ENCODE measurements around the gene AGBL4. TPM values are rescaled to one million over a fixed set of nuclear protein-coding genes. Genes with fewer than 3 reads are reported as not detected.

The AGBL4 gene
- total RNA-seq, 1 donor from 2014 or later, result under 0.01 TPM

DNA sequence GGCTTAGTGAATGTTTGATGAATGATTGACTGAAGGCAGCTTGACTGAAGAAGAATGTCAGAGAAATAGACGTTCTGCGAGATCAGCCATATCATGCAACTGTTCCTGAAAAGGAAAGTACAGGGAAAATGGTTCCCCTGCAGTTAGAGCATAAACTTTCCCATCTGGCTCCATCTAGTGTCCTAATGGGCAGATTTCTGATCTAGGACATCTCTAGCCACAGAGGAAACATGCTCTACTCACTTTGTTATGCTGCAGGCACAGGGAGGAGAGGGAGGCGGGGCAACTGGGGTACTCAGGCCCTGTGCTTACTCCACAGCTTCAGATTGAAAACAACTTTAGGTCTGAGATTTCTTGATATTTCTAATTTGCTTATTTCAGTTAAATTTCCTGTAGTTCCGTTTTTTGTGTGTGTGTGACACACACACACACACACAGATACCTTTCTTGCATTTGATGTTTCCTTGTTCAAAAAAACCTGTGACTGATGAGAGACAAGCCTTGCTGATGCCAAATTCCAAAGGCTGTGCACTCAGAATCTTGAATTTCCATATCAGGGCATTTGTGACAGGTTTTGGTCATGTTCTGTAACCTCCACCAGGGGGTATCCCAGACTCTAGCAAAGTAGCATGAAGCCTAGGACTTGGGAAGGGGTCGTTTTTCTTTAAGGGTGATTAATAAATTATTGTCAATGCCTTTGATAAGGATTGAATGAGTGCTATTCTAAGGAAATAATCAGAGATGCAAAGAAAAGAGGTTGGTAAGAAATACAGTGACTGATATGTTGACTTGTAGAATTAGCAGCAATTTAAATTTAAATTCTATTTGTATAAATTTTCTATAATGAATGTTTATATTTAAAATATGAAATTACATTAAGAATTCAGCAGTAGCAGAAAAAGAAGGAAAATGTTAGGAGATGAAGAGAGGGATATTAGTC, 1107.4 kb downstream of the AGBL4 start:
- Histone ChIP-seq H3K27me3 (ENCODE audit: control insufficient read depth in 3 of 3, insufficient read depth in 3 of 3, low read length in 3 of 3) (no peaks in the 10 kb centered on the region), H3K36me3 (ENCODE audit: control insufficient read depth in 3 of 3, insufficient read depth in 3 of 3, low read length in 3 of 3) (no peaks in the 10 kb centered on the region), H3K9me3 (ENCODE audit: control insufficient read depth in 3 of 3, low read length in 3 of 3) (no peaks in the 10 kb centered on the region), H3K9ac (ENCODE audit: low read depth in 1 of 3, low read length in 3 of 3) (no peak overlapping the region), H3K4me1 (ENCODE audit: control insufficient read depth in 3 of 3, insufficient read depth in 3 of 3, low read length in 3 of 3) (peaks cover 0 to 3% (median 0%) of the 10 kb centered on the region in 3 donors), H3K4me3 (ENCODE audit: low read length in 3 of 3) (no peak overlapping the region), H3K27ac (ENCODE audit: low read depth, low read length) (no peak overlapping the region)

DNA sequence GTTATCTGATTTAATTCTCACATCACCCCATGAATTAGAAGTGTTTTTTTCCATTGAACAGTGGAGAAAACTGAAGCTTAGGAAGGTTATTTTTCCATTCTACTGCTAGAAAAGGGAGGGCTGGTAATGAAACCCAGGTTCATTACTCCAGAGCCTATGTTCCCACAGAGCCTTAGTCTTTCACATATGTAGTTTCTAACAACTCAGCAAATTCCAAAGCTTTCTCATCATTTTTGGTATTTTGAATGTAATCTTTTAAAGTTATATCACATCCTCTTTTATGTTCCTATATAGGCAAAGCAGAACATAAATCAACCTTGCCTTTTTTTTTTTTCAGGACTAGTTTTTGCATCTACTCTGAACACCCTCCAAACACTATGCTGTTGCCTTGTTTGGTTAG, 1115.1 kb downstream of the AGBL4 start:
- H3K27ac ChIP-seq (ENCODE audit: low read depth, low read length), result no peak overlapping the region

DNA sequence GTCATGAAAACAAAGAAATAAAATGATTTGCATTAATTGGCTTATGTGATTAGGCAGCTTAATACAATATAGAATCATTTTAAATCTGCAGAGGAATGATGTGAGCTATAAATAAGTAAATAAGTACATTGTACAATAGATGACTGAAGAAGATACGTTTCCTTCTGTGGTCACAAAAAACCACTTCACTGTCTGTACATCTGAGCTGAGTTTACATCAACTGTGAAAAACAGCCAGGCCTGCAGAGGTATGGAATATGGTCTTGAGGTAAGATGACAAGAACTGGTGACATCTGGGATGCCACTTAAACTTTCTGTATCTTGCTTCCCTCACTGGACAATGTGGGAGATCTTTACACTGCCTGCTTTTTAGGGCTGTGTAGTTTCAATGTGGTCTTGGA, 1117.0 kb downstream of the AGBL4 start:
- Histone ChIP-seq H3K27ac (ENCODE audit: low read depth, low read length) (no peak overlapping the region), H3K9ac (ENCODE audit: low read depth in 1 of 3, low read length in 3 of 3) (no peak overlapping the region), H3K4me3 (ENCODE audit: low read length in 3 of 3) (no peak overlapping the region), H3K36me3 (ENCODE audit: control insufficient read depth in 3 of 3, insufficient read depth in 3 of 3, low read length in 3 of 3) (no peaks in the 10 kb centered on the region), H3K27me3 (ENCODE audit: control insufficient read depth in 3 of 3, insufficient read depth in 3 of 3, low read length in 3 of 3) (no peaks in the 10 kb centered on the region), H3K4me1 (ENCODE audit: control insufficient read depth in 3 of 3, insufficient read depth in 3 of 3, low read length in 3 of 3) (no peaks in the 10 kb centered on the region), H3K9me3 (ENCODE audit: control insufficient read depth in 3 of 3, low read length in 3 of 3) (no peaks in the 10 kb centered on the region)

More for the DNA sequence above, 1115.1 kb downstream of the AGBL4 start:
- Histone ChIP-seq H3K27me3 (ENCODE audit: control insufficient read depth in 3 of 3, insufficient read depth in 3 of 3, low read length in 3 of 3) (no peaks in the 10 kb centered on the region), H3K9me3 (ENCODE audit: control insufficient read depth in 3 of 3, low read length in 3 of 3) (no peaks in the 10 kb centered on the region), H3K9ac (ENCODE audit: low read depth in 1 of 3, low read length in 3 of 3) (no peak overlapping the region), H3K4me3 (ENCODE audit: low read length in 3 of 3) (no peak overlapping the region), H3K36me3 (ENCODE audit: control insufficient read depth in 3 of 3, insufficient read depth in 3 of 3, low read length in 3 of 3) (no peaks in the 10 kb centered on the region), H3K4me1 (ENCODE audit: control insufficient read depth in 3 of 3, insufficient read depth in 3 of 3, low read length in 3 of 3) (no peaks in the 10 kb centered on the region)

DNA sequence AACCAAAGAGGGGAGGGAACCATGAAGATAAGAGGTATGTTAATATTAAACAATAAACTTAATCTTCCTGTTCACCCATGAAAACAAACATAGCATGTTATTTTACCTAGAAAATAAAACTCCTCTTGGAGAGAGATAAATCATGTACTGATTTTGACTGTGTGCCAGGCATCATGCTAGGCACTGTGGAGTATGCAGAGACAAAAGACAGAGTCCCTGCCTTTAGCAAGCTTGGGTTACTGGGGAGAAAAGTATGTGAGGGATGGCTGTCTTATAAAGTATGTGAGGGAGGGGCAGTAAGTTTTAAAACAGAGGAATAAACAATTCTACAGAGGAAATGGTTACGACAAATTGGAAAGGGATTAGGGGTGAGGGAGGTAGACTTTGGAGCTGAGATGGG, 1117.6 kb downstream of the AGBL4 start:
- Histone ChIP-seq H3K27ac (ENCODE audit: low read depth, low read length) (no peak overlapping the region), H3K4me1 (ENCODE audit: control insufficient read depth in 3 of 3, insufficient read depth in 3 of 3, low read length in 3 of 3) (no peaks in the 10 kb centered on the region), H3K9ac (ENCODE audit: low read depth in 1 of 3, low read length in 3 of 3) (no peak overlapping the region), H3K9me3 (ENCODE audit: control insufficient read depth in 3 of 3, low read length in 3 of 3) (no peaks in the 10 kb centered on the region), H3K27me3 (ENCODE audit: control insufficient read depth in 3 of 3, insufficient read depth in 3 of 3, low read length in 3 of 3) (no peaks in the 10 kb centered on the region), H3K4me3 (ENCODE audit: low read length in 3 of 3) (no peak overlapping the region), H3K36me3 (ENCODE audit: control insufficient read depth in 3 of 3, insufficient read depth in 3 of 3, low read length in 3 of 3) (no peaks in the 10 kb centered on the region)

DNA sequence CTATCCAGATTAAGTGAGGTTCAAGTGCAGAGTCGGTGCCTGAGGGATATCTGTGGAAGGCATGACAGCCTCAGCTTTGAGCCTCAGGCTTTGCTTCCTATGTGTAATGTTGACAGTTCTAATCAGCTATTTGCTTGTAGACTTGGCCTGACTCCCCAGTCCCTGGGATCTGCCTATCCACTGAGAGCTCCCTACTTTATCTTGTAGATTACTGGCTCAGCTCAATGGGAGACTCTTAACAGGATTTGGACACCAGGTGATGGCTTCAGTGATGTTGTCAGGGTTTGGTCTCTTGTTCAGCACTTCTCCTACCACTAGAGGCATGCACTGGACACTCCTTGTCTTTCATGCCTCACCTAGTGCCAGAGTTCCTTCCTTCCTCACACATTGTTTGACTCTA, 1120.5 kb downstream of the AGBL4 start:
- Histone ChIP-seq H3K36me3 (ENCODE audit: control insufficient read depth in 3 of 3, insufficient read depth in 3 of 3, low read length in 3 of 3) (no peaks in the 10 kb centered on the region), H3K27ac (ENCODE audit: low read depth, low read length) (no peak overlapping the region), H3K9ac (ENCODE audit: low read depth in 1 of 3, low read length in 3 of 3) (no peak overlapping the region), H3K4me1 (ENCODE audit: control insufficient read depth in 3 of 3, insufficient read depth in 3 of 3, low read length in 3 of 3) (no peaks in the 10 kb centered on the region), H3K27me3 (ENCODE audit: control insufficient read depth in 3 of 3, insufficient read depth in 3 of 3, low read length in 3 of 3) (no peaks in the 10 kb centered on the region), H3K4me3 (ENCODE audit: low read length in 3 of 3) (no peak overlapping the region), H3K9me3 (ENCODE audit: control insufficient read depth in 3 of 3, low read length in 3 of 3) (no peaks in the 10 kb centered on the region)

DNA sequence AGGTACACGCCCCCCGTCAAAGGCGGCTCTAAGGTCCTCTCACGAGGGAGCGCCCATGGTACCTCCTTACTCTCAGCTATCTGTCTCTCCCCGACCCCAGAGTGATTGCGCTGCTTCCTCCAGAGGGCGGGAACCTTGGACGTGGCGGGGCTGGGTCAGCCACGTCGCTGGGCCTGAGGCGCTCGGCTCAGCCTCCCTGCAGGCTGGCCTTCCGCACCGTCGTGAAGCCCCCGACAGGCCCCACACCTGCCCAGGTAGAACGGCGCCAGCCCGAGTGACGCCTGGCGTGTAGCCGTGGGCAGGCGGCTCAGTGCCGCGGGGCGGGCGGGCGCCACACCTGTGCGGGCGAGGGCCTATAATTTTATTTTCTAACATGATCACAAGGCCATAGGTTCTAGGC, 1124.9 kb downstream of the AGBL4 start:
- no peaks in the 10 kb centered on the region for H3K4me1 ChIP-seq (ENCODE audit: control insufficient read depth in 3 of 3, insufficient read depth in 3 of 3, low read length in 3 of 3)
- H3K9ac ChIP-seq (ENCODE audit: low read depth in 1 of 3, low read length in 3 of 3), result no peak overlapping the region

DNA sequence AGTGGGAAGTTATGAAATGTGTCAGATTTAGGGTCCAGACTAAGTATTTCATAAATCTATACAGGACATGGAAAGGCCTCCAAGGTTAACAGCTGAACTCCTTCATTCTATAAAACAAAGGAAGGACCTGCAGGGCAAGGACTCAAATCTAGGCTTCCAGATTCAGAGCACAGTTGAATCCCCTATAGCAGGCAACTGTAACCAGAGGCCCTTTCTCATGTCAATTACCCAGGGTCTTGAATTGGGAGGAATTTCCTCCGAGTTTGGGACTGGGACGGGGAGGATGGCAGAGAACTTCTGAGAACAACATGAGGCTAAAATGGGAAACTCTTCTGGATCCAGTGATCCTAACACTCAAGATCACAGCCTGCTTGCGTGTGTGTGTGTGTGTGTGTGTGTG, 1134.1 kb downstream of the AGBL4 start:
- Histone ChIP-seq H3K36me3 (ENCODE audit: control insufficient read depth in 3 of 3, insufficient read depth in 3 of 3, low read length in 3 of 3) (no peaks in the 10 kb centered on the region), H3K27ac (ENCODE audit: low read depth, low read length) (no peak overlapping the region), H3K27me3 (ENCODE audit: control insufficient read depth in 3 of 3, insufficient read depth in 3 of 3, low read length in 3 of 3) (no peaks in the 10 kb centered on the region), H3K4me3 (ENCODE audit: low read length in 3 of 3) (no peak overlapping the region), H3K4me1 (ENCODE audit: control insufficient read depth in 3 of 3, insufficient read depth in 3 of 3, low read length in 3 of 3) (no peaks in the 10 kb centered on the region), H3K9ac (ENCODE audit: low read depth in 1 of 3, low read length in 3 of 3) (no peak overlapping the region), H3K9me3 (ENCODE audit: control insufficient read depth in 3 of 3, low read length in 3 of 3) (no peaks in the 10 kb centered on the region)

More for the DNA sequence above, 1124.9 kb downstream of the AGBL4 start:
- H3K27ac ChIP-seq (ENCODE audit: low read depth, low read length), result no peak overlapping the region
- no peak overlapping the region for H3K4me3 ChIP-seq (ENCODE audit: low read length in 3 of 3)
- no peaks in the 10 kb centered on the region for H3K27me3 ChIP-seq (ENCODE audit: control insufficient read depth in 3 of 3, insufficient read depth in 3 of 3, low read length in 3 of 3)
- H3K36me3 ChIP-seq (ENCODE audit: control insufficient read depth in 3 of 3, insufficient read depth in 3 of 3, low read length in 3 of 3), result no peaks in the 10 kb centered on the region
- no peaks in the 10 kb centered on the region for H3K9me3 ChIP-seq (ENCODE audit: control insufficient read depth in 3 of 3, low read length in 3 of 3)

DNA sequence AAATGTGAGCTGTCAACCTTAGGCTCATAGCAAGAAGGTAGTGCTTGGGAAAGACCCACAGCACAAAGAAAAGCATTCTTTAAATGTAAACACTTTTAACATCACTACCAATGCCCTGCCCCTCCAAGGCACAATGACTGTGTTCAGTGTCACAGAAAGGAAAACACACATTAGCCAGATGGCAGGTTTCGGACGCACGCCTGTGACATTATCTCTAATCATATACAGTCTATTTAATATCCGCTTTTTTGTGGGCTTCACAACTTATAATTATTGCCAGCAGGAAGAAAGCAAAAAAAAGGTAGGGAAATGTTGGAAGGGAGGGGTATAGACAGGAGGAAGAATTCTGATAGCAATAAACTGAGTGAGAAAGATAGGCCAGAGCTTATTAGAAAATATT, 1134.7 kb downstream of the AGBL4 start:
- no peak overlapping the region for H3K27ac ChIP-seq (ENCODE audit: low read depth, low read length)
- no peaks in the 10 kb centered on the region for H3K9me3 ChIP-seq (ENCODE audit: control insufficient read depth in 3 of 3, low read length in 3 of 3)
- H3K9ac ChIP-seq (ENCODE audit: low read depth in 1 of 3, low read length in 3 of 3), result no peak overlapping the region
- no peak overlapping the region for H3K4me3 ChIP-seq (ENCODE audit: low read length in 3 of 3)
- H3K36me3 ChIP-seq (ENCODE audit: control insufficient read depth in 3 of 3, insufficient read depth in 3 of 3, low read length in 3 of 3), result no peaks in the 10 kb centered on the region
- no peaks in the 10 kb centered on the region for H3K4me1 ChIP-seq (ENCODE audit: control insufficient read depth in 3 of 3, insufficient read depth in 3 of 3, low read length in 3 of 3)
- H3K27me3 ChIP-seq (ENCODE audit: control insufficient read depth in 3 of 3, insufficient read depth in 3 of 3, low read length in 3 of 3), result no peaks in the 10 kb centered on the region

DNA sequence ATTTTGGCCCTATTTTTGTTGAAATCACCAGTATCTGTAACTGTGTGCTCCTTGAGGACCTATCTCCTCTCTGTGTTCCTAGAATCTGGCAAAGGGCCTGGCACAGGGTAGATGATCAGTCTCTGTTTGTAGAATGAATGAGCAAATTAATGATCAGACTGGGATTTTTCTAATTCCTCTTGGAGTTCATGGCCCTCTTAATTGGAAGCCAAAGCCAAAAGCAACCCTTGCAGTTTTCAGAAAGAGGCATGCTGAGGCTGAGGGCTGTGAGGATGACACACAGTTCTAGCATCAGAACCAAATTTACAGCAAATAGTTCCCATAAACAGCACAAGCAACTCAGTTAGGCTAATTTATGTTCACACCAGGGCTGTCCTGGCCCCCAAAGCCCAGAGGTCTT, 1136.0 kb downstream of the AGBL4 start:
- Histone ChIP-seq H3K27me3 (ENCODE audit: control insufficient read depth in 3 of 3, insufficient read depth in 3 of 3, low read length in 3 of 3) (no peaks in the 10 kb centered on the region), H3K27ac (ENCODE audit: low read depth, low read length) (no peak overlapping the region), H3K9ac (ENCODE audit: low read depth in 1 of 3, low read length in 3 of 3) (no peak overlapping the region), H3K4me3 (ENCODE audit: low read length in 3 of 3) (no peak overlapping the region), H3K36me3 (ENCODE audit: control insufficient read depth in 3 of 3, insufficient read depth in 3 of 3, low read length in 3 of 3) (no peaks in the 10 kb centered on the region), H3K9me3 (ENCODE audit: control insufficient read depth in 3 of 3, low read length in 3 of 3) (no peaks in the 10 kb centered on the region), H3K4me1 (ENCODE audit: control insufficient read depth in 3 of 3, insufficient read depth in 3 of 3, low read length in 3 of 3) (no peaks in the 10 kb centered on the region)

DNA sequence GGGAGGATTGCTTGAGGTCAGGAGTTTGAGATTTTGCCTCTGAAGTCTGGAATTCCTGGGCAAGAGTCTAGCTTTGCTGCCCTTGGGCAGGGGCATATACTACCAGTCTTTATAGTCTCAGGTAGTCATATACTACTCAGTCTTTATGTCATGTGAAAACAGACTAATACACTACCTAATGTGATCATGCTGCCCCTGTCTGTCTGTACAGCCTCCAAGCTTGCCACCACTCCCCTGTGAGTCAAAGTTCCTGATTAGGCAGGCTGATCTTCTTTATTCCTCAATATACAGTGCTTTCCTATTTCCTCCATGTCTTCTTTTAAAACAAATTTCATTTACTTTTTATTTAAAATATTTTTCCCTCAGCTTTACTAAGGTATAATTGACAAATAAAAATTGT, 1141.7 kb downstream of the AGBL4 start:
- Histone ChIP-seq H3K4me1 (ENCODE audit: control insufficient read depth in 3 of 3, insufficient read depth in 3 of 3, low read length in 3 of 3) (no peaks in the 10 kb centered on the region), H3K27me3 (ENCODE audit: control insufficient read depth in 3 of 3, insufficient read depth in 3 of 3, low read length in 3 of 3) (peaks cover 0 to 2% (median 0%) of the 10 kb centered on the region in 3 donors), H3K4me3 (ENCODE audit: low read length in 3 of 3) (no peak overlapping the region), H3K36me3 (ENCODE audit: control insufficient read depth in 3 of 3, insufficient read depth in 3 of 3, low read length in 3 of 3) (no peaks in the 10 kb centered on the region), H3K27ac (ENCODE audit: low read depth, low read length) (no peak overlapping the region), H3K9me3 (ENCODE audit: control insufficient read depth in 3 of 3, low read length in 3 of 3) (no peaks in the 10 kb centered on the region), H3K9ac (ENCODE audit: low read depth in 1 of 3, low read length in 3 of 3) (no peak overlapping the region)

Data from skeletal muscle tissue (tissue), 4 donors.